ENCODE results near the gene EVX2. TPM values are rescaled to one million over a fixed set of nuclear protein-coding genes. Genes with fewer than 3 reads are reported as not detected.

Gene EVX2
- polyA plus RNA-seq, 1 donor from 2014 or later = not detected

- Histone ChIP-seq H3K27me3 (ENCODE audit: insufficient read depth, low read depth, low read length) (peaks cover 99% of the 10 kb centered on the region), H4K20me1 (ENCODE audit: insufficient read depth) (no peaks in the 10 kb centered on the region), H3K79me2 (replicated peaks; ENCODE audit: insufficient read depth, low read length) (no peaks in the 10 kb centered on the region), H3K9ac (ENCODE audit: low read length) (no peak overlapping the region), H3F3A (ENCODE audit: insufficient read depth, low read length, poor library complexity, severe bottlenecking) (no peaks in the 10 kb centered on the region), H3K9me2 (ENCODE audit: insufficient read depth, low read length) (no peaks in the 10 kb centered on the region), H3K36me3 (ENCODE audit: insufficient read depth, low read length) (no peaks in the 10 kb centered on the region), H3K4me2 (ENCODE audit: low read length) (no peak overlapping the region), H2AFZ (ENCODE audit: low read depth, low read length) (no peak overlapping the region), H3K9me3 (ENCODE audit: low read length) (peaks cover 4% of the 10 kb centered on the region), H3K27ac (ENCODE audit: low read length) (no peak overlapping the region), H3K4me3 (ENCODE audit: low read length) (peak overlapping the region; percentile 58)
- TF ChIP-seq RAD21 (conservative IDR thresholded peaks at IDR 0.05) = peak; percentile 87
- peak; percentile 34 for TF ChIP-seq POLR2AphosphoS5 (IDR thresholded peaks at IDR 0.05)
- TF ChIP-seq EZH2 (IDR thresholded peaks at IDR 0.05; ENCODE audit: borderline replicate concordance, insufficient read depth, low read length, poor library complexity, severe bottlenecking) = no peak
- peak; percentile 88 for TF ChIP-seq SMC3 (conservative IDR thresholded peaks at IDR 0.05; ENCODE audit: poor library complexity)
- no peak for TF ChIP-seq REST (IDR thresholded peaks at IDR 0.05; ENCODE audit: borderline replicate concordance)
- TF ChIP-seq TAF1 (IDR thresholded peaks at IDR 0.05; ENCODE audit: low read depth) = no peak
- TF ChIP-seq MXI1 (conservative IDR thresholded peaks at IDR 0.05; ENCODE audit: poor library complexity, severe bottlenecking) = no peak
- TF ChIP-seq CTCF (IDR thresholded peaks at IDR 0.05; ENCODE audit: poor library complexity, severe bottlenecking) = peak; percentile 89
- TF ChIP-seq EP300 (conservative IDR thresholded peaks at IDR 0.05; ENCODE audit: poor library complexity, severe bottlenecking) = no peak
These were observed 4.5 kb upstream of the EVX2 start for GRCh38 chr2:176088048-176088936.

- Histone ChIP-seq H3K4me3 (ENCODE audit: low read length) (peak overlapping the region; percentile 58), H3K9me3 (ENCODE audit: low read length) (peaks cover 4% of the 10 kb centered on the region), H3K79me2 (replicated peaks; ENCODE audit: insufficient read depth, low read length) (no peaks in the 10 kb centered on the region), H3K27me3 (ENCODE audit: insufficient read depth, low read depth, low read length) (peaks cover 100% of the 10 kb centered on the region), H3K27ac (ENCODE audit: low read length) (no peak overlapping the region), H3K9ac (ENCODE audit: low read length) (no peak overlapping the region), H3K9me2 (ENCODE audit: insufficient read depth, low read length) (no peaks in the 10 kb centered on the region), H4K20me1 (ENCODE audit: insufficient read depth) (no peaks in the 10 kb centered on the region), H2AFZ (ENCODE audit: low read depth, low read length) (no peak overlapping the region), H3K4me2 (ENCODE audit: low read length) (no peak overlapping the region), H3F3A (ENCODE audit: insufficient read depth, low read length, poor library complexity, severe bottlenecking) (no peaks in the 10 kb centered on the region), H3K36me3 (ENCODE audit: insufficient read depth, low read length) (no peaks in the 10 kb centered on the region)
- TF ChIP-seq POLR2AphosphoS5 (IDR thresholded peaks at IDR 0.05) (no peak), REST (IDR thresholded peaks at IDR 0.05; ENCODE audit: borderline replicate concordance) (no peak), EP300 (conservative IDR thresholded peaks at IDR 0.05; ENCODE audit: poor library complexity, severe bottlenecking) (no peak), TAF1 (IDR thresholded peaks at IDR 0.05; ENCODE audit: low read depth) (no peak), CTCF (IDR thresholded peaks at IDR 0.05; ENCODE audit: poor library complexity, severe bottlenecking) (no peak), SMC3 (conservative IDR thresholded peaks at IDR 0.05; ENCODE audit: poor library complexity) (no peak), RAD21 (conservative IDR thresholded peaks at IDR 0.05) (no peak), EZH2 (IDR thresholded peaks at IDR 0.05; ENCODE audit: borderline replicate concordance, insufficient read depth, low read length, poor library complexity, severe bottlenecking) (no peak), MXI1 (conservative IDR thresholded peaks at IDR 0.05; ENCODE audit: poor library complexity, severe bottlenecking) (no peak)
These were observed 3.7 kb upstream of the EVX2 start for GRCh38 chr2:176087330-176088047.
